SIG-M5 (cell line): Measurements from ENCODE around the gene FAM120B.

Experiments
- DNase-seq: peaks from one replicate; lab custom pipeline; 2025; lab: John Stamatoyannopoulos, UW

FAM120B gene

DNA sequence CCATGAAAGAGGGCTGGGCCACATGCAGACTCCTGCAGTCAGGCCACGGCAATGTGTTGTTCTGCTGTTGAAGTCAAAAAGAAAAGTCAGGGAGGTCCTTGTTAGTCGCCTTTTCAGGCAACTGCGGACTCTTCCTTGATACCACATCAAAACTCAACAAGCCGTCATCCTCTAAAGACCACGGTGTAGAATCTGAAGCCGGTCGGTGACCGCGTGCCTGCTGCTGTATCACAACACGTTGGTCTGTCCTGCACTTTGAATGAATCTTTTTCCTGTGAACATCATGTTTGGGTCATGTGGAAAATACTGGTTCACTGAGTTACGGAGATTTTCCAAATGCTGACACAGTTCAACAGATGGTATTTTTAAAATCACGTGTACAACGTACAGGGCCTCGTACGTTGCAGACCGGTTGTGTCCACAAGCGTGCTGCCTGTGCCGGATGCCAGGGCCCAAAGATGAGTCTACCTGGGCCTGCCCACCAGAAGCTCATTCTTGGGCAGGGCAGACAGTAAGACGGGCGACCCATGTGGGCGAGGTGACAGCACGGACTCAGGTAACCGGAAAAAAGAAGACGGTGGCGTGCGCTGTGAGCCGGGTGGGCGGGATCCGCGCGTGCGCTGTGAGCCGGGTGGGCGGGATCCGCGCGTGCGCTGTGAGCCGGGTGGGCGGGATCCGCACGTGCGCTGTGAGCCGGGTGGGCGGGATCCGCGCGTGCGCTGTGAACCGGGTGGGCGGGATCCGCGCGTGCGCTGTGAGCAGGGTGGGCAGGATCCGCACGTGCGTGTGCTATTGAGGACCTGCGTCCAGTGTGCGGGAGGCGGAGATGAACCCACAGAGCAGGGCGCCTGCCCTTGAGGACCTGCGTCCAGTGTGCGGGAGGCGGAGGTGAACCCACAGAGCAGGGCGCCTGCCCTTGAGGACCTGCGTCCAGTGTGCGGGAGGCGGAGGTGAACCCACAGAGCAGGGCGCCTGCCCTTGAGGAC is 114.5 kb downstream of the FAM120B start:
- DNase-seq: no peak

DNA sequence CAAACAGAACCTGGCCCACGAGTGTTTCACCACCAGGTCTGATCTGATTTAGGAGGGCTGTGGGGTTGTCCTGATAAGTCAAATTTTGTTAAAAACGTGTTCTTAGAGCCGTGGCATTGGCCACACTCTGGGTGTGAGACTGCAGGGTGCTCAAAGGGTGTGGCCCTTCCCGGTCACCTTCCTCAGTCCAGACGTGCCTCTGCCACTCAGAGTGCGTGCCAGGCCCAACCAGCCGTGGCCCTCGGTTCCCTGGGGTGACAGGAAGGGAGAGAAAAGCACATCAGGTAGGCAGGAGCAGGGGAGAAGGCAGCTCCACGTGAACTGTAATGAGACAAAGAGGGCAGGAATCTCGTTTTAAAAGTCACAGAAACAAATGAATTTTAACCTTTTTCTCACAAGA is 115.4 kb downstream of the FAM120B start:
- no peak for DNase-seq

DNA sequence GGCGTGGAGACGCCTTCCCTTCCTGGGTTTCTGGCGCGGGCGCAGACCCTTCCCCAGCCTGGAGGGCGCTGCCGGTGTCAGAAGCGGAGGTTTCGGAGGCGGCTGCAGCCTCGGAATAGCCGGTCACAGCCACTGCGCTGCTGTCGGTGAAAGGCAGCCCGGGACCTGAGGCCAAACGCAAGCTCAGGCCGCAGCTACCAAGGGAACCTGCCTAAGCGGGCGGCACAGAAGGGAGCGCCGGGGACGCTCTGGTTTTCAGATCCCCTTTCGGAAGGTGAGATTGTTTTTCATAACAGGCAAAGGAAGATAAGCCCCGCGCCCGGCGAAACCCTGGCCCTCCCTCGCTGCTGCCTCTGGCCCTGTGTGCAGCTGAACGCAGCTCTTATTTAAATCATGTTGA is 116.5 kb downstream of the FAM120B start:
- no peak for DNase-seq

DNA sequence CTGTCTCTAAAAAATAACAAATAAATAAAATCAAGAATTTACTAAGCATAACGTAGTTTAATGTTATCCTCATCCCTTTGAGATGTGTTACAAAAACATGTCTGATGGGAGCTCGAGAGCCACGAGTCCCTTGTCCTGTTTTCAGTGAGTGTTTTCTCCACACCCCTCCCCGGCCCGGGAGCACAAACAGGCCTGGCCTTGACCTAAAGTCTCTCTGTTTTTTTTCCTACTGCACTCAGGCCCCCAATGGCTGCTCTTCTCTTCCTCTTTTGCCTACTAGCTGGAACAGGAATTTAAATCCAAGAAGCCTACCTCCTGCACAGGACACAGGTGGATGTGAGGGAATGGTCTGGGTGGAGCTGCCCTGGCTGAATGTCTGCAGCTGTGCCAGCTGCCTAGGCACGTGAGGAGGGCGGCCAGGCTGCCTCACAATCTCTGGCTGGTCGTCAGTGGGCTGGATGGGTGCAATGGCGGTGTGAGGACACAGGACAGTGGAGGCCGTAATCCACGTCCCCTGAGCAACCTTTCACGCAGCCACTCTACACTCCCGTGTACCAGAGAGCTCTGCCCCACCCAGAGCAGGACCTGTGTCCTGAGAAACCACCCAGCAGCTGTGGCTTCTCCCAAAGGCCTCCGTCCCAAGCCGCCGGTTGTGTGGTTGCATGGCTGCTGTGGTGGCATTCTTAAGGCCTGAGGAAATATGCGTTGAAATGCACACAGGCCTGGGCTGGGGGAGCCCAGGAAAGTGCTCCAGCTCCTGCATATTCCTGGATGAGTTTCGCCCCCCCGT is 117.5 kb downstream of the FAM120B start:
- no peak for DNase-seq

DNA sequence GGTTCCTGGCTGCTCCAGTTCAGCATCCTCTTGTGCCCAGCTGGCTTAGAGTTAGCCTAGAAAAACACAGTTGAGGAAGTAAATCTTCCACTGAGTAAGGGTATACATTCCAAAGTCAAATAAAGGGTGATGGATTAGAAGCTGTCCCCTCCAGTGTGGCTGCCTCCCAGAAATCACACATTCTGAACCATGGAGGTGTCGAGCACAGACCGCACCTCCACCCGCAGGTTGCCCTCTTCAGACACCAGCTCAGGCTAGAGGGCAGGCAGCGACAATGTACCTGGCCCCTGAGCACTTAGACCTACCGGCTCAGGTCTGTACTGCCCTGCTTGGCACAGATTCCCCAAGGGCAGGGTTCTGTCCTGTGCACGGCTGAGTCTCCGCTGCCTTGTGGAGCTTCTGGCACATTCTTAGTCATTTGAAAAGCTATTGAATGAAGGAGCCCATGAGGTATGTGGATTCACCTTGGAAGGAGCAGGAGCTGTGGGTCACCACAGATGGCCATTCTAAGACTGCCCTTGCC is 118.1 kb downstream of the FAM120B start:
- no peak for DNase-seq

GRCh38 chr6:170429450-170429849 is 122.9 kb downstream of the FAM120B start:
- no peak for DNase-seq

DNA sequence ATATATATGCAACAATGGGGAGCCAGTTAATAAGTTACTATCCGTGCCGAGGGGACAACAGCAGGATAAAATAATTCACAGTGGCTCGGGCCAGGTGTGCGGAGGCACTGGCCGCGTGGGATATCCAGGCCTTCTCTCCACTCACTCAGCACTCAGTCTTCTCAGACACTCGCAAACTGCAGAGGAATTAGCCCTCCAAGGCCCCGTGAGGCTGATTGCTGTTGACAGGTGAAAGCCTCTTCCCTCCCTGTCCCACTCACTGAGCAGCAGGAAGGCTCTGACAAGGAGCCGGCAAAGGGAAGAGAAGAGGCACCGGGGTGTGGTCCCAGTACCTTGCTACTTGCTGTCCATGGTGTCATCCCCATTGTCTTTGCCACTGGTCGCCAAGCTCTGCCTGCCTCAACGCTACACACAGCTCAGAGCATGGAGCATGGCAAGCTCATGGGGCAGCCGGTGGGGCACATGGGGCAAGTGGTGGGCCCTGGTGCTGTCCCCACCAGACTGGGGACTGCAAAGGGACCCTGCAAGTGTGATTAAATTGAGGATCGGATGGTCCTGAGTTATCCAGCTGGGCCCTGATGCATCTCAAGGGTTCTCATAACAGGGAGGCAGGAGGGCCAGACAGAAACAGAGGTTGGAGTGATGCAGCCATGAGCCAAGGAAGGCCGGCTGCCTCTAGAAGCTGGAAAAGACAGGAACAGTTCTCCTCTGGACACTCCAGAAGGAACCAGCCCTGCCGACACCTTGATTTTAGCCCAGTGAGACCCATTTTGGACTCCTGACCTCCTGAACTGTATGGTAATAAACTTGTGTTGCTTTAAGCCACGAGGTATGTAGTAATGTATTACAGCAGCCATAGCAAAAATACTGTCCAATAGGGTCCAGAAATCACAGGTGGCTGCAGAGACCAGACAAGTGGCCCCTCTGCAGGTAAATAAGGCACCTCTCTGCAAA is 126.9 kb downstream of the FAM120B start:
- no peak for DNase-seq

DNA sequence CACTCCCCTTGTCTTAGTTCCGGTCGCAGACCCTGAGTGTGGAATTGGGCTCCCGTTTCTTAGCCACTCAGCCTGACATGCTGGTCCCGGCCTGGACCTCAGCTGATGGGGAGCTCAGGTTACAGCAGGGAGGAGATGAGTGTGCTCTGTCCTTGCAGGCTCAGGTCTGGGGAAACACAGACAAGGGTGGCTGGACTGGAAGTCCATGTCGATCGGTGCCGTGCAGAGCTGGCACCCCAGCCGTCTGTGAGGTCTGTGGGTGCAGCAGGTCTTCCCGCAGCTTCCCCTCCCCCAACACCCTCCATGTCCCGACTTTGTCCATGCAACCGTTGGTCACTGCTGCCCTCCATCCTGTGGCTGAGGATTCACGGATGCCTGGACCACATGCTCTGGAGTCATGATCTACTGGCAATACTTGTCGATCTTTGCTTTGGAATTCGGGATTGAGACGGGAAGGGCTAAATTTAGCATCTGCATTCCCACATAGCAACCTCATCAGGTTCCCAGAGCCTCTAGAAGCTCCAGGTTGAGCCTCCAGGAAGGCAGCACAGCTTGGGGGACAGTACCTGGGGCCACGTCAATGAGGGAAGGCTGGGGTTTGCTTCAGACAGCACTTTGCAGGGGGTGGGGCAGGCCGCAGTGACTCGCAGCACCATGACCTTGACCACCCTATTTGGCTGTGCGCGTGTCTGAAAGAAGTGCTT is 127.7 kb downstream of the FAM120B start:
- no peak for DNase-seq

GRCh38 chr6:170434821-170435155 is 128.2 kb downstream of the FAM120B start:
- DNase-seq: no peak

DNA sequence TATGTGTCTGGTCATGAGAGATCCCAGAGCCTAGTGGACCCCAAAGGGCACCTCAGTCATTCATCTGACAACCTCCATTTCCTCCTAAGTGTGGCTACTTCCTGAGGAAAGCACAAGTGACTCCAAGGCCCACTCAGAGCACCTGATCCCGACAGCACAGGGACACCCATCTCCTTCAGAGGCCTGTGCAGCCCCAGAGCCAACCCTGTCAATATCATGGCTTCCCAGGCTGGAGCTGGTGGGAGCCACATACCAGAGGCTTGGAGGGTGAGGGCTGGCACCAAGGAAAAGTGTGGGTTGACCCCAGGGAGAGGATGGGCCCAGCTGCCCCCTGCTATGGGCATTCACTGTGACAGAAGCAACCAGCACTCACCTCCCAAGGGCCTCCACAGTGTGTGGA is 129.2 kb downstream of the FAM120B start:
- no peak for DNase-seq

GRCh38 chr6:170436209-170436809 is 129.8 kb downstream of the FAM120B start:
- no peak for DNase-seq

DNA sequence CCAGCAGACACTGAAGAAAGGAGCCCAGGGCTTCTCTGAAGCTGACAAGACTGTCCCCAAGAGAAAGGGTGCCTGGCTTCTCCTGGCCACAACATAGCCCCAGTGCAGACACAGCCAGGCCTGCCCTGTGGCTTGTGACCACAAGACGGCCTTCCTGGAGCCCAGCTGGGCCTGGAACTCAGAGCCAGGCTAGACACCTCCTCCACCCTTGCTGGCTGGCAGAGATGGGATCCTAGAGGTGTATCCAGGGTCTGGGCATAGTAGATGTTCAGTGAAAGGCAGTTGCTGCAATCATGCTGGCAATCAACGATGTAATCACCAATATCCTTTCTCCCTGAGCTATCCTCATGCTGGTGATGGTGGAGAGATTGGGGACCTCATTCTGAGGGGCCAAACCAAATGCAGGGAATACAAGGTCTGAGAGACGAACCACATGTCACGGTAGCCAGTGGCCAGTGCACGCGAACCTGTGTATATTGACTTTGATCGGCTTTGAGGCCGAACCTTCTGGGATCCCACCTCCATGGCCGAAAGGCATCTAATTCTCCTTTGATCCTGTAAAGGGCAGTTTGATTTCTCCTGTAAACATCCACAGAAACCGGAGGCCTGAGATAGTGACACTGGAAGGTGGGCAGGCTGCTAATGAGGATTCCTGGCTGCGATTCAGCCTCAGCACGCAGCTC is 131.3 kb downstream of the FAM120B start:
- no peak for DNase-seq

DNA sequence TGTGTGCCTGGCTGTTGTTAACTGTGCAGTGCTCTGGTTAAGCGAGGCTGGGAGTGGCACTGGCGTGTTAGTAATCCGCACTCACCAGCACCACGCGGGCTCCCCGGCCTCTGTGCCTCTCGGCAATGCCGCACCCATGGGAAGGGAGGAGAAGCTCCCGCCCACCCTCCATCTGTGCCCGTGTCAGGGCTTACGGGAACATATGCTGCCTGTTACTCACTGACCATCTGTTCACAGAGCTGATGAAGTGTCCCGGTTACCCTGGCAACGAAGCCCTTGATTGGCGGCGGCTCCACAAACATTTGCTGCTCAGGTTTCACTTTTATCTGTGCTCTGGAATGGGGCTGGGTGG is 131.8 kb downstream of the FAM120B start:
- DNase-seq: no peak

DNA sequence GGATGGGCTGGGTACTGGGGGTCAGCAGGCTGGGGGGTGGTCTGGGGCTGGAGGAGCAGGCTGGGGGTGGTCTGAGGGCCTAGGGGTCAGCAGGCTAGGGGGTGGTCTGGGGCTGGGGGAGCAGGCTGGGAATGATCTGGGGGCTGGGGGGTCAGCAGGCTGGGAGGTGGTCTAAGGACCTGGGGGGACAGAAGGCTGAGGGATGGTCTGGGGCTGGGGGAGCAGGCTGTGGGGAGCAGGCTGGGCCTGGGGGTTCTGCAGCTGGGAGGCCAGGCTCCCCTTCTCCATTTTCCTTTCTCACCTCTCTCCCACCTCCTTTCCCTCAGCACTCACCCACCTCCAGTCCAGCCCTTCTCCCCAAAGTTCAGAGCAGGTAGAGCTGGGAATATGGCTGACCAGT is 132.3 kb downstream of the FAM120B start:
- DNase-seq: no peak

- no peak for DNase-seq
Measured at GRCh38 chr6:170439366-170440361, 133.1 kb downstream of the FAM120B start.

GRCh38 chr6:170440437-170440836 is 133.9 kb downstream of the FAM120B start:
- no peak for DNase-seq

GRCh38 chr6:170441316-170441715 is 134.8 kb downstream of the FAM120B start:
- no peak for DNase-seq

DNA sequence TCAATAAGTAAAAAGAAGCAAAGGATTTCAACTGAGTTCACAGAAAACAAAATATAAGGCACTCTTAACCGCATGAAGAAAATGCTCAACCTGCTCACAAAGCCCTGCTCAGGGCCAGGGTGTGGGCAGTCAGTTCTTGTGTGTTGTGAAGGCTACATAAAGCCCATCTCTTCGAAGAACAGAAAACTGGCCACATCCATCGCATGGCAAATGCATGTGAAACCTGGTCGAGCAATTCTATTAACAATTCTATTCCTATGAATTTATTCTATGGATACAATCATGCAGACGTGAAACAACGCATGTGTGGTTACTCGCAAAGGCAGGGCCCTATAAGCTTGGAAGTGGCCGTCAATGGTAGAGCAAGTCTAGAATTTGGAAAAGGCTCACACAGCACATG is 136.0 kb downstream of the FAM120B start:
- DNase-seq: no peak

GRCh38 chr6:170443151-170443662 is 136.6 kb downstream of the FAM120B start:
- no peak for DNase-seq
